ENCODE data around the gene PLCG2. TPM values are rescaled to one million over a fixed set of nuclear protein-coding genes. Genes with fewer than 3 reads are reported as not detected.

The PLCG2 gene
- total RNA-seq, 1 experiment from 2014 or later, result 6.0 TPM

DNA sequence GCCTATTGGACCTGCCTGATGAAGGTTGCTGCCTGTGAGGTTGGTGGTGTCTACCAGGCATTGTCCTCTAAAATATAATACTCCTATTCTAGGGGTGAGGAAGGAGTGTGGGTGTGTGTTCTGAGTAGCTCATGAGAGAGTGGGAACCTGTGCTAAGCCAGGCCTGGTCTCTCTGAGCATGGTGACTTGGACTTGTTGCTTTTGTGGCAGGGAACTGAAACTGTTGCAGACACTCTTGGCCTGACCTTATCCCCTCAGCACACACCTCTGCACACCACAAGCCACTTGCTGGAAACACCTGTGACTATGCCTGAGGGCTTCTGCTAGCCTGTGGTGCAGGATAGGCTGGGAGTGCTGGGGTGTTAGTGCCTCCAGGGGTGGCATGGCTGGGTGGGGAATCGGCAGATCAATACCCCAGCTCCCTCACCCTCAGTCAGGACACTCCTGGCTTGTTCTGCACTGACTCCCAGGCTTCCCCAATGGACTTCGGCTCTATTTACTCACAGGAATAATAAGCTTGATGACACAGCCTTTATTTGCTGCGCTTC, 29.9 kb downstream of the PLCG2 start:
- no peak overlapping the region for H2BK120ac ChIP-seq (ENCODE audit: low read depth, low read length, poor library complexity, severe bottlenecking)
- H3K36me3 Mint-ChIP-seq (ENCODE audit: insufficient read depth in 1 of 3, low read depth in 3 of 3), result no peaks in the 10 kb centered on the region; a peak in 1 of 7 replicates
- no peaks in the 10 kb centered on the region for H3K27me3 Mint-ChIP-seq (ENCODE audit: low read depth)
- TF ChIP-seq, protein P1, sequence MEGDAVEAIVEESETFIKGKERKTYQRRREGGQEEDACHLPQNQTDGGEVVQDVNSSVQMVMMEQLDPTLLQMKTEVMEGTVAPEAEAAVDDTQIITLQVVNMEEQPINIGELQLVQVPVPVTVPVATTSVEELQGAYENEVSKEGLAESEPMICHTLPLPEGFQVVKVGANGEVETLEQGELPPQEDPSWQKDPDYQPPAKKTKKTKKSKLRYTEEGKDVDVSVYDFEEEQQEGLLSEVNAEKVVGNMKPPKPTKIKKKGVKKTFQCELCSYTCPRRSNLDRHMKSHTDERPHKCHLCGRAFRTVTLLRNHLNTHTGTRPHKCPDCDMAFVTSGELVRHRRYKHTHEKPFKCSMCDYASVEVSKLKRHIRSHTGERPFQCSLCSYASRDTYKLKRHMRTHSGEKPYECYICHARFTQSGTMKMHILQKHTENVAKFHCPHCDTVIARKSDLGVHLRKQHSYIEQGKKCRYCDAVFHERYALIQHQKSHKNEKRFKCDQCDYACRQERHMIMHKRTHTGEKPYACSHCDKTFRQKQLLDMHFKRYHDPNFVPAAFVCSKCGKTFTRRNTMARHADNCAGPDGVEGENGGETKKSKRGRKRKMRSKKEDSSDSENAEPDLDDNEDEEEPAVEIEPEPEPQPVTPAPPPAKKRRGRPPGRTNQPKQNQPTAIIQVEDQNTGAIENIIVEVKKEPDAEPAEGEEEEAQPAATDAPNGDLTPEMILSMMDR (conservative IDR thresholded peaks at IDR 0.05), result no peak
- H3K4me2 ChIP-seq (ENCODE audit: insufficient read depth, insufficient read length, low read length), result no peak overlapping the region
- no peaks in the 10 kb centered on the region for H3K79me1 ChIP-seq (ENCODE audit: insufficient read depth, low read depth, low read length, poor library complexity, severe bottlenecking)
- no peak overlapping the region for H2BK15ac ChIP-seq (ENCODE audit: low read depth, low read length)
- no peaks in the 10 kb centered on the region for H3K23me2 ChIP-seq (ENCODE audit: insufficient read length, low read depth, low read length, poor library complexity, severe bottlenecking)
- H3K23ac ChIP-seq (ENCODE audit: insufficient read length, low read depth, low read length), result no peak overlapping the region
- H3K9me3 Mint-ChIP-seq, result peaks cover 0 to 7% of the 10 kb centered on the region in 2 experiments; a peak in 2 of 5 replicates
- no peak overlapping the region for H4K5ac ChIP-seq (ENCODE audit: insufficient read length, low read depth, low read length)
- no peak overlapping the region for H3K27ac ChIP-seq (ENCODE audit: insufficient read length, low read depth, low read length)
- H3K4me3 Mint-ChIP-seq, result no peak overlapping the region
- H4K8ac ChIP-seq (replicated peaks; ENCODE audit: insufficient read length, low read depth, low read length), result no peak overlapping the region
- H2AK5ac ChIP-seq (ENCODE audit: insufficient read length, low read length), result no peak overlapping the region
- H3K18ac ChIP-seq (ENCODE audit: insufficient read length, low read depth, low read length), result no peak overlapping the region
- no peak for DNase-seq
- H2BK5ac ChIP-seq (ENCODE audit: insufficient read length, low read length), result no peak overlapping the region
- H2BK12ac ChIP-seq (ENCODE audit: insufficient read length, low read depth, low read length), result no peak overlapping the region
- peaks cover 6 to 11% of the 10 kb centered on the region in 2 experiments; a peak in 3 of 4 replicates for H3K4me1 Mint-ChIP-seq
- H3K4me1 ChIP-seq (ENCODE audit: insufficient read depth, low read length), result no peaks in the 10 kb centered on the region
- H3K56ac ChIP-seq (ENCODE audit: insufficient read length, low read depth, low read length), result no peak overlapping the region
- no peak overlapping the region for H3K14ac ChIP-seq (ENCODE audit: insufficient read depth, low read length)
- no peaks in the 10 kb centered on the region for H3K79me2 ChIP-seq (ENCODE audit: insufficient read depth, low read length)
- H2AFZ ChIP-seq (ENCODE audit: low read length), result no peak overlapping the region
- no peak overlapping the region for H3K4ac ChIP-seq (ENCODE audit: low read depth, low read length)
- no peak overlapping the region; a peak in 2 of 7 replicates for H3K27ac Mint-ChIP-seq
- no CpG with 5 or more reads among the region's 3 CpGs for whole genome bisulfite sequencing (ENCODE audit: extremely low coverage, insufficient read length, low lambda C conversion rate)
- H4K20me1 ChIP-seq (ENCODE audit: control insufficient read depth, insufficient read depth, insufficient read length), result no peaks in the 10 kb centered on the region
- no peak overlapping the region for H3K9ac ChIP-seq (ENCODE audit: extremely low read depth, insufficient read length, low read length)
- H3T11ph ChIP-seq (ENCODE audit: low read length), result no peak overlapping the region
- no peak overlapping the region for H4K91ac ChIP-seq (ENCODE audit: insufficient read length, low read depth, low read length)
- no peaks in the 10 kb centered on the region for H3K9me3 ChIP-seq (ENCODE audit: control insufficient read depth, low read depth, low read length)
- H3K27me3 ChIP-seq (ENCODE audit: insufficient read depth, low read length), result no peaks in the 10 kb centered on the region
- no peak overlapping the region for H2BK20ac ChIP-seq (ENCODE audit: low read depth, low read length, poor library complexity, severe bottlenecking)
